Activated CD4-positive, alpha-beta T cell treated with anti-CD3 and anti-CD28 coated beads, Interleukin-2, amount 50 U/mL, for 16 hours (primary cell): ENCODE data around the gene PDE1C.

Experiments
- DNase-seq: peaks from one replicate; pipeline ENCODE4 v3.0.0-alpha.2; 2020

Gene PDE1C

DNA sequence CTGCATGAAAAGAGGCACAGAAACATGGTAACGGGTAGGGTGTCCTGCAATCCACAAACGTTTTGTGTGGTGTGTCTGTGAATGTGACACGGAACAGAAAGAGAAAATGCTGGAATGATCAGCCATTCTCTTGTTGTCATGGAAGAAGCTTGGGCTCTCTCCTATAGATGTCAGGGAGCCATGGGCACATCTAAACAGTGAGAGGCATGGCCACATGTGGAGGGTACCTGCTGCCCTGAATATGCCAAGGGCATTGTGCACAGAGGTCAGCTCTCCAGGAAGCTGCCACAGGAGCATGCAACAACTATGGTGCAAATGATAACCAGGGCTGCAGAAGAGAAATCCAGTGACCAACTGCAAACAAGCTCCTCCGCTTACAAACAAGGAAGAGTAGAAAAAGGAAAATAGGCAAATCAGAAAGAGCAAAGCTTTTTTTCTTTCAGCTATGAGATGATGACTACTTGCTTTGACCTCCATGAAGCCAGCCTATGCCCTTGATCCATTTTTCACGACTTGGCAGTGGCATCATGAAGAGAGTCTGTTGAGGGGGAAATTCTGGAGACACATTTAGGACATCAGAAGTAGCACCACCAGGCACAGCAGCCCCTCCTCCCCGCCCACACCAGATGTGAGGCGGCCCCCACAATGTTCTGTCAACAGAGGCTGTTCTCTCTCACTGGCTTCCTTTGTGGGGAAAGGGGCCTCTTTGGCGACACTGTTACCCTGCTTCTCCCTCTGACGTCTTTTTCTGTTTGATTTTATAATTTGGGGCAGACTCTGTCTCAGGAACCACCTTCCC, 4.8 kb upstream of the PDE1C start:
- DNase-seq: no peak

DNA sequence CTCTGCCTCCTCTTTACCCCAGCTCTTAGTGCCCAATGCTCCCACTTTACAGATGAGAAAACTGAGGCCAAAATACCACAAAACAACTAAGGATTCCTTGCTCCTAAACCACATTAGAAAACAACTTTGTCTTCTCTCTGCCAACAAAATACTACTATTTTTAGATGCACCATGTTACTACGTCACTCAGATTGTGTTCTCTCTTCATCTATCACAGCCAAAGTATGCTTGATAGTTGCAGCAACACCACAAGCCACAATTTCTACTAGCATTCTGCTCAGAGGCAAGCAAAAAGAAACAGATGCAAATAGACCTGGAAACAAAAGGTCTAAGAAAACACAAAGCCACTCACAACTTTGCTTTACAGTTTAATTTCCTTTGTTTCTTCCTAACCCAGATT, 3.3 kb upstream of the PDE1C start:
- no peak for DNase-seq

DNA sequence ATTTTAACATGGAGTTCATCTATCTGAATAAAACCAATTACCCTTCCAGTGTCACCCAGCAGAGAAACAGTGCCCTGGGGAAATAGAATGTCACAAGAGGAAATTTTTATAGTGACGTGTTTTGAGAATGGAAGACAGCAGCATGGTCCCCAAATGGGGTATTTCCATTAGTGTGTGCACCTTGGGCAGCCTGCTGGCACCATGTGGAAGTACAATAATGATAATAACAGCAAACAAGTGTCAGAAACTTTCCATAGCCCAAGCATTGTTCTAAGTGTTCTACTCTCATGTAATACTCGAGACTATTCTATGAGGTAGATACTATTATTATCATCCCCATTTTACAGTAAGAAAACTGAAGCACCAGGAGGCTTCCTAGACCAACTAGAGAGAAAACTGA, 2.2 kb upstream of the PDE1C start:
- DNase-seq: no peak

DNA sequence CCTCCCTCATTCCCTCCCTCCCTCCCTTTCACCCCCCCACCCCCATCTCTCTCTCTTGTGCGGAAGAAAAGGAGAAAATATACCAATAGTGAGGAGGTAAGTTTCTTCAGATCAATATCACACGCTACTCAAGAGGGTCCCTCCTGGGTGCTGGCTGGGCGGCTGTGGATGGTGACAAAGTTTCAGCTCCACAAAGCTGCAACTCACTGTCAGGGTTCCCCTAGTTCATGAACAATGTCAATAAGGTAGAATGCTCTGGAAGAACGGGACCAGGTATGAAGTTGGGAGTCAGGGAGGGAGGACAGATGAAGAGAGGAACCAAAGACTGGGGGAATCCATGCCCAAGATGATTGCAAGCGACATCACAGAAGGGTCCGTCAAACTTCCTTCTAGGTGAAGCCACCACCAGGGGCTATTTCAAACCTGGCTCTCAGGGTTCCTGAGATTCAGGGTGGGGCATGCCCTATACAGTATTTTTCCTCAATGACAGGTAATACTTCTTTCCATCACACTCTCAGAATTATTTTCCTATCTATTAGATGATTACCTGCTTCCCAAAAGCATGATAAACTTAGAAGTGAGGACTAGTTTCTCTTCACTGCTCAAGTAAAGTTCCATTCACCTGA, 1.4 kb upstream of the PDE1C start:
- no peak for DNase-seq

DNA sequence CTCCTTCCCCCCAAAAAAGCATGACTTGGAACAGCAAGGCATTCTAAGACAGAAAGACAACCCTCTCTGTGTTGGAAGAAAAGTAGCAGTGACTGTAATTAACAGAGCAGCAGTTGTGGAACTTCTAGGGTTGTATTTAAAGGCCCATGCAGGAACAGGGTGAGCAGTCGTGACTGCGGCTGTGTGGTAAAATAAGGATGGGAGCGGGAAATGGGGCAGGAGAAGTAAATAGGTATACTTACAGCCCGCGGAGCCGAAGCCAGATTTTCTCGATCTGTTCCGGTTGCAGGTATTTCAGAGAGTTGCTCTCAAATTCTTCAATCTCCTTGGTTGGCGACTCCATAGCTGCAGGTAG, 179 bp downstream of the PDE1C start:
- DNase-seq: no peak

DNA sequence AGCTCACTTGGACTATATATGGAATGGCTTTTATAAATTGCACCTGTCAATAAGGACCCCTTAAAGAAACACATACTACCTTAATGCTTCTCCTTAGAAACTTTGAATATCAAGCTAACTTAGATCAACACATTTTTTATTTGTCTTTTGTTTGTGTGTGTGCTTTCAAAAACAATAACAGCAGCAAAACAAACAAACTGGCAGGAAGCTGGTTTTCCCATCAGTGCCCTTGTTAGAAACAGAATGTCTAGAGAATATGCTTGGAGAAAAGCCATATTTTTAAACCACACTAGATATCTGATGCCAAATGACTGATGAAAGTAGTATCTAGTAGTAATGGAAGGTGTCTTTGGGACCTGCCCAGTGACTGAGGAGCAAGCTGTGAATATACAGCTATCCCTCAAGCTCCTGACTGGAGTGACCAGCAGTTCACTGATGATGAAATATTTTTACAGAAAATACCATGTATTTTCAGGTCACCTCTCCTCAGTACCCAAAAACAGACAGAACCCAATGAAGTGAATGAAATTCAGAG, 1.0 kb downstream of the PDE1C start:
- DNase-seq: no peak

DNA sequence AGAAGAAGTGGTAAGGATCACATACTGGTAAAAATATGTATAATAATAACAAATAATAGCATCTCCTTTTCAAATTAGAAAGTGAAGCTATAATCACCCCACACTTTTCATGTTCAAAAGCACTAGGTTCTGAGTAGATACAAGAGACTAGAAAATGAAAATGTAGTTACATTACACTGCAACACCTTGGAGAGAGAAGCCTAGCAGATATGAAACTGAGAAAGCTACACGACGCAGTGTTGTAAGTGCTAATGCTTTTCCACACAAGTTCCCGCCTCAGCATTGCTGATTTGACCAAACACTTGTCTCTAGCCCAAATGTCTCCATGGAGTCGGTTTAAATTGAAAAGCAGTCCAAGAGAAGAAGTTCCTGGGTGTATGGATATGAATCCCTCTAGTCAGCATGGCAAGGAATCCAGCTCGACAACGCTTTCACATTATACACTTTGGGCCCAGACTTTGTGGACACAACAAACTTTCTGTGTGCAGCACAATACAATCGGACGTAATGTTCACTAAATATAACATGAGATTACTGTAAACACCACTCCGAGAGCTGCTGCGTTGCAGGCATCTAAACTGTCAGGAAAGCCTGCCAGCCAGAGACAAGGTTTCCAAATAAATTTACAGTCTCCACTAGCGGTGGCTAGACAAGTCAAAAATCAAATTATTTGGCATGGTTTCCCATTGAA, 1.7 kb downstream of the PDE1C start:
- DNase-seq: no peak

DNA sequence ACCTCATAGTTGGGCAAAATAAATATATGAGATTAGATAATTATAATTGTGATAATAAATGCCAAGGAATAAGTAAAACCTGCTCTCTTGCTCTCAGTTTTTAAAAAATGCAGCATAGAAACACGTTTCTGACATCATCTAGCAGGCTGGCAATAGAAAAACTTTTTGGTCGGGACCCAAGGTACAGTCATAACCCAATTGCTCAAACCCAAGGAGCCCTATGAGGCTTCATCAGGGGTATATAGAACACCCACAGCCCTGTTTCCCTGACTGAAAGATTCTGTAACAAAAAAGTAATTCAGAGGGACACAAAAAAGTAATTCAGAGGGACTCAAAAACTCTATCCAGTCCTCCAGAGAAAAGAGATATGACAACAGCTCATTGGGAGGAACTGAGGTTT, 3.8 kb downstream of the PDE1C start:
- no peak for DNase-seq

DNA sequence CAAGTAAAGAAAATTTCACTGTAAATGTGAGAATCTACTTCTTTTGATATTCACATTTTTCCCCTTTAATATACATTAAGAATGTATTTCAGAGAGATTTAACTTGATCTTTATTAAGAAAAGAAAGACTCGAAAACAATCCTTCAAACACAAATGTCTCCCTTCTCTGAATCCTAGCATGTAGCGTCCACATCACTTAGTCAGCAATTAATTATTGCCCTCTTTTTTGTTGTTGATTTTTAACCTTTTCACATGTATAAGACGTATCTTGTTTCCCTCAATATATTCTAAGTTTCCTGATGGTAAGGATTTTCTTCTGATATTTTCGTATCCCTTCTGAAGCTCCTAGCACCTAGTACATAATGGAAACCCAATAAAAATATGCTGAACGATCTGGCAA, 6.6 kb downstream of the PDE1C start:
- DNase-seq: no peak

DNA sequence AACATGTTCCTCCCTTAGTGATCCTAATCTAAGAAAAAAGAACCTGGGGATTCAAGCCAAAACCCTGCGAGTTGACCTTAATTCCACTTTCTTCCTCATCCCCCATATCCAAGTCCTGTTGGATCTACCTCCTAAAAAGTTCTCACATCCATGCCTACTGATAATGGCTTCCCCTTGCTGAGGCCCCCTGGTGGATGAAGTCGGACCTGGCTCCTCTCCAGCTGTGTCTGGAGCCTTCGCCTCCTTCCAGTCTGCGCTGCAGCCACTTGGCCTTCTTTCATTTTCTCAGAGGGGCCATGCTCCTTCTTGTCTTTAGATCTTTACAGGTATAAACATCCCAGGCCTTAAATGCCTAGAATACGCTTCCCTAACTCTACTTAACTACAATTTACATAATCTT, 8.1 kb downstream of the PDE1C start:
- DNase-seq: peak; percentile 7

DNA sequence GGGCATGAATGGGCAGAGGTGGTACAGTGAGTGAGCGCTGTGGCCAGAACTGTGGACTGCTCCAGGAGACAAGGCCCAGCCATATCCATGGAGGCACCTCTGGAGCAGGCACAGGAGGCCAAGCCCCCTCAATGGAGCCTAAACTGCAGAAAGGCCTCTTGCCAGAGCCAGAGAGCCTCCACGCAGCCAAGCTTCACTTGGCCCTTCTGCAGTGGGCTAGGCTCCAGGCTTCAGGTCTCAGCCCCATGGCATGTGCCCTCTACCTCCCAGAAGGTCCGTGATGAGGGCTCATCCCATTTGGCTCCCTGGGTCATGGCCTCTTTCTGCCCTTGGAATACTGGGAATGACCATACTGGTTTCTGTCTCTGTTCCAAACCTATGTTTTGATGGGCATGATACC, 8.9 kb downstream of the PDE1C start:
- no peak for DNase-seq

DNA sequence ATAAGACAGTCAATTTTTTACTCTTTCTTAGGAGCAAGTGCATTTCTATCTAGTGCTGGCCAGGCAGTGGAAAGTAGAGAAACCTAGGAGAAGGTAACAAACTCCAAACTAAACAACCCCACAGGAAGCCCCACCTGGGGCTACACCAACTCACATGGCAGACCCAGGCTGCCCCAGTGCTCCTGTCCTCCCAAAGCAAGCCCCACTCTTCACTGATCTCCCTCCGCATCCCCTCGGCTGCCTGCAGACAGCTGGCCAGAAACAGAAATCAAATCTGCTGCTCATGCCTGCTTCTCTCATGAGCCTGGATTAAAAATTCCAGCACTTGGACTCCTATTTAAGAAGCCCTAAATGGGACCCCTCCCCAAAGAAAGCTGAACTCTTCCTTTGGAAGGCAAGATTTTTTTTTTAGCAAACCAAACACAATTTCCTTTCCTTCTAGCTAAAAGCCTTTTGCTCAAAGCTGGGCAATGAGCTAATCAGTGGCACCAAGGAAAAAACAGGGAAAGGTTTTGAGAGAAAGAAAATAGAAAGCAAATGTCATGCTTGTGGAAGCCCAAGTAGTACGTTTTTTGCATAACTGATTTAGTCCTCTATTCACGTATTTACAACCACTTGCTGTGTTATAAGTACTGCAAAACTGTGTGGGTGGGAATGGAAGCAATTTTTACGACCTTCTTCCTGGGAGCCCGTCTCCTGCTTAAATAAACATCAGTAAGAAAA, 10.8 kb downstream of the PDE1C start:
- no peak for DNase-seq

DNA sequence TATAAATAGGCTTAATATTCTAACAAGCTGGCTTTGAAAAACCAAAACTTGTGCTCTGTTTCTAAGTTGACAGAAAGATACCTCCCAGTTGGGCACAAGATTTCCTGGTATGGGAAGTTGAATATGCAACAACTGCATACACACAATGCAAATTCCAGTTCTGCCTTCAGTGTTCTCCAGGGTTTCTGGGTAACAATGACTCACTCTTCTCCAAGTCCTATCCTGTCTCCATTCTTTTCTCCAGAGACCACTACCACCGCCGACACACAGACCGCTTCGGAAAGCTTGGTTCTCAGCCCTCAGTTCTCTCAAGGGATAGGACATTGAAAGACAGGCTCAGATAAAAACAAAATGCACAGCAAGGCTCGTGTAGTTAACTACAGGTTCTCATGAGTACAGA, 12.2 kb downstream of the PDE1C start:
- DNase-seq: no peak

DNA sequence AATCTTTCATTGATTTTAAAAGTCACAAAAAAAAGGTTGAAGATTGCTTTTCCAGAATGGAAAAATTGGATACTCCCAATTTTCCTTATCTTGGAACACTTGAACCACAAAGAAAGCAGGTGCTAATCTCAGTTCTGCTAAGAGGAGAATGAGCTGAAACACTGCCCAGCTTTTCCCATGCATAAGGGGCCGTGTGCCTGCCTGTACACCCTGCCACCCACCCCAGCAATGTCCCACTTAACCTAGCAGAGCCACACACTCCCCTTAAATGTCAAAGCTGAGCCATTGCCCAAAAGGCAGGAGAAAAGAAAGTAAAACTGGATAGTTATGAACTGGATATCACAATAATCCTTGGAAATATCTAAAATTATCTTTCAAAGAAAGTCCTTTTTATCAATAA, 13.4 kb downstream of the PDE1C start:
- DNase-seq: no peak

DNA sequence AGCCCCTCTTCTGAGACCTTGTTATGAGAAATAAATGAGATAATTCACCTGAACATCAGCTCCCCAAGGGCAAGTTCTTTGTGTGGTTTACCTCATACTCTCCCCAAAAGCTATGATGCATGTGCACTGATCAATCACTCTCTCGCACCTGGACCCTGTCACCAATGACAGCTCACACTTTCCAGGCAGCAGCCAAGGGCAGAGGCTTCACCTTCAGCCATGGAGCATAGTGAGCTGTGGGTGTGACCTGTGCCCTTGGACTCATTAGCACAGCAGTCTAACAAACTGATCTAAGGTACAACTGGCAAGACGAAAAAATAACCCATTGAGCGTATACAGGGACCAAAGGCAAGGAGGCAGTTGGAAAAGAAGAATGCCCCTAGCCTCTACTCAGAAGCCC, 17.0 kb downstream of the PDE1C start:
- no peak for DNase-seq

DNA sequence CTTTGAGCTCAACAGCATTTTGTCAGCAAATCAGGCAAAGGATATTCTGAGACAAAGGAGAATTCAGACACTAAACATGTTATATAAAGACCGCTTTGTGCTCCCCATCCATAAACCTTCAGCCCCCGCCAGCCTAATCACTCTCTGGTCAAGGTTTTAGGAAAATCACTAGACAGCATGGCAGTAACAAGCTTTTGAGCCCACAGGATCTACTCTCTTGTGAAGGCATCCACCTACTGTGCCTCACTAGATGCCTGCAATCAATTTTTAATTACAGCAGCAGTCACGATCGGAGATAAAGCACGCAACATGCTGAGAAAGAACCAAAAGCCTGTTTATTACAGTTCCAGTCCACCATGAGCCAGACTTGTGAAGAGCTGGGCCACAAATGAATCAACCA, 19.1 kb downstream of the PDE1C start:
- no peak for DNase-seq

DNA sequence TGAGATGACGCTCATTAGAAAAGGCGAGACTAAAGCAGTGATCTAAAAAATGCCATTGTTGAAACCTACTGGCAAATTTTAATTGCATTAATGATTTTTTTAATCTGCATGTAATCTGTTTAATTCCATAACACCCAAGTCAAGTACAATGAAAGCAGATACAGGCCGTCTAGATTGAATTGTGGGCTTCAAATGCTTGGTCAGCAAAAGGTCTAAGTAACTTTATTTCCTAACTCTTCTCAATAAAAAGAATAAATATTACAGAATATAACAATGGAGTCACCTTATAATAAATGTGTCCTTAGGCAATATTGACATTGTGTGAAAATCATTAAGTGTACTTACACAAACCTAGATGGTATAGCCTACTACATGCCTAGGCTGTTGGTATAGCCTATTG, 20.6 kb downstream of the PDE1C start:
- no peak for DNase-seq

DNA sequence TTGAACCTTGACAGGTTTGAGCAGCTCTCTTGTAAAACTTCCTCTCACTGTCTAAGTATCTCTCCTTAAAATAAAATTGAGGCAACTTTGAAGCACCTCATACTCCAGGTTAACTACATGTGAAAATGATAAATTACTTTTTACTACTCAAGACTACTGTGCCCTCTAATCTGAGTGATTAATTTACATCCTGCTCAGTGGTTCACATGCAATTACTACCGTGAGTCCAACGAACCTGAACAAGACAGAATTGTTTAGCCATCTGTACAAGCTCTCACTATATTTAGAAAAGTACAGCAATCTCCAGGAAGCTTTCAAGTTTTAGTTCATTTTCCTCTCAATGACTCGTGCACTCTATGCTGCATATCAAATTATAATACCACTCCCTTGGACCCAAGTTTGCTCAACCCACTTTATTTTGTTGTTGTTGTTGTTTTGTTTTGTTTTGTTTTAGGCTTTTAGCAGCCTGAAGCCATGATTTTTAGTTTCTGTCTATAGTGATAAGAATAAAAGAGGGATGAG, 21.2 kb downstream of the PDE1C start:
- no peak for DNase-seq

DNA sequence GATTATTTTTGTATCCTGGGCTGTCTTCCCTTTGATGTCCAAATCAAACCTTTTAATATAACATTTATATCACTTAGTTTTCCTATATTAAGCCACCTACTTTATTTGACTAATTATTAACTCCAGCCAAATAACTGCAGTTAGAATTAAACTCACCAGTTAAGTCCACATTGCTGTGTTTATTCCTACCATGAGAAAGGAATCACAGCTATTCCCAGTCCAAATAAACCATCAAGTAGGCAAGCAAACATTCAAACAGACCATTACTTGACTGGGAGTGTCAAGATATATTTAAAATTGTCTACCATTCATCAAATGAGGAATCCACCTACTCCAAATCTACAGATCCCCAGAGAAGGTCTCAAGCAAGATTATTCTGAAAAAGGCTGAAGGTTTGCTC, 22.4 kb downstream of the PDE1C start:
- no peak for DNase-seq

DNA sequence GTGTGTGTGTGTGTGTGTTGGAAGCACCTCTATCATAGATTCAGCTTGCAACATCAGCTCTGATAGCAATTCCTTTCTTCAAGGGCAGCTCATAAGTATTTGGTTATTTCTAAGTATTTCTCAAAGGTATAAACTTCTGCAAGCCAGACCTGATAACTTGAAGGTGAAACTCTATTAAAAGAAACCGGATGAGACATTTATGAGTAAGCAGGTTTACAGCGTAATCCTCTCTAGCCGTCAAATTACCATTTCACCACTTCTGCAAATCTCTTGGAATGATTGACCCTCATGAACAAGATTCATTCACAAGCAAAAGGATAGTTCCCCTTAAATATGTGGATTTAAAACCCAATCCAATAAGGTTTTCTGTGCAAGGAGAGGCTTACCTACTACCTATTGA, 23.1 kb downstream of the PDE1C start:
- DNase-seq: no peak

DNA sequence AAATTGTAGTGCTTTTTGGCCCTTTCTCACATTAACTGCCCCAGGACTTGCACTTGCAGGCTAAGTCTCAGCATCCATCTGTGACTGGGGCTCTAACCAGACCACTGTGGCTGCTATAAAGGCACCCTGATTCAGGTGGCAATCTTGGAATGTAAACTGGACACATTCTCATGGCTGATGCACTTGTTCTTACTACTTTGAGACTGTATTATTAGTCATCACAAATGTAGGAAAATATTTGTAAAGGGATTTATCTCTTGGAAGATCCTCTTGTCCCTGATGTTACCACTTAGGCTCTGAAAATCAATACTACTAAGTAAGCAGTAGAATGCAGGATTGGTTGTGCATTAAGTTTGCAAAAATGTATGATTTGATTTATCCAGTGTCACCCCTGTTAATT, 25.0 kb downstream of the PDE1C start:
- no peak for DNase-seq

DNA sequence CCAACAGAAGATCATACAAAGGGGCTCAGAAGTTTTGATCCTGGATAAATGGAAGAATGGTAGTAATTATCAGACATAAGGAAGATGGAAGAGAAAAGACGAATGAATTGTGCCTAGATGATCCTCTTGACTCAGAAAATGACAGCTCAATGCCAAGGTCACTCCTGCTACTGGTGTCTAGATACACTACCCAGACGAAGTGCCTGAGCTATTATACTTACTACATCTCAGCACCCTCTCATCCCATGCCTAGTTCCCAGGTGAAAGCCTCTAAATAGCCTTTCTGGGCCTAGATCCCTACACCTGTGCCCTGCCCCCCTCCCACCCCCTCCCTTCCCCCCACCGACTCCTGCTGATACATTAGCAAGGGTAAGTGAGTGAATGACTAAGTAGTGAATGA, 25.5 kb downstream of the PDE1C start:
- DNase-seq: no peak

DNA sequence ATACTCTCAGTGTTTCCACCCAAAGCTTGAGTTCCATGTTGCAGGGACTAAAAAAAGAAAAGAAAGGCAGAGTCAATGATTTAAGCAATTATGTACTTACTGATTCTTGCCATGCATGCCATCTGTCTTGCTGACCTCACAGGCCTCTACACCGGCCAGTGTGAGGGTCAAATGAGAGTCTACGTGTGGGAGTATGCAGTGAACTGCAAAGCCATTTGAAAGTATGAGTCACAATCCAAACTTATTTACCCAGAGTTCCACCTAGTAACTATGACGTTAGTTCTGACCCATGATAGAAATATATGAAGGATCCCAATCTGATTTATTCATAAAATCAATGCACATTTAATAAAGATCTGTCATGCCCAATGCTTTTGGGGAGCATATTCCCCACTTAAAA, 26.5 kb downstream of the PDE1C start:
- DNase-seq: no peak
